ENCODE data around the gene FOXL1.

The FOXL1 gene

GRCh38 chr16:86593913-86594620, 15.7 kb downstream of the FOXL1 start:
- no peak for TF ChIP-seq ZNF214 (tag by site-specific recombination; IDR thresholded peaks at IDR 0.05; ENCODE audit: borderline replicate concordance)
- peak; percentile 71 for TF ChIP-seq ZIC2 (tag by site-specific recombination; IDR thresholded peaks at IDR 0.05)
- no peaks in the 10 kb centered on the region for H3K4me1 ChIP-seq (ENCODE audit: control insufficient read depth, insufficient read depth, low read length)
- POLR2A ChIA-PET: no interaction called here
- no peak overlapping the region for H3K4me3 ChIP-seq (ENCODE audit: low read depth, low read length)
- no peaks in the 10 kb centered on the region for H3K9me3 ChIP-seq (ENCODE audit: control insufficient read depth, insufficient read depth, low read depth, low read length)
- H3K27ac ChIP-seq (ENCODE audit: extremely low read depth, low read depth, low read length): no peak overlapping the region
- CTCF ChIA-PET: no interaction called here
- no peaks in the 10 kb centered on the region for H3K36me3 ChIP-seq (ENCODE audit: control insufficient read depth in 2 of 2, insufficient read depth in 1 of 2, low read length in 2 of 2)

- CTCF ChIA-PET: no interaction called here
- Histone ChIP-seq H3K9me3 (ENCODE audit: control insufficient read depth, insufficient read depth, low read depth, low read length) (no peaks in the 10 kb centered on the region), H3K27ac (ENCODE audit: extremely low read depth, low read depth, low read length) (no peak overlapping the region), H3K4me3 (ENCODE audit: low read depth, low read length) (no peak overlapping the region), H3K4me1 (ENCODE audit: control insufficient read depth, insufficient read depth, low read length) (no peaks in the 10 kb centered on the region), H3K36me3 (ENCODE audit: control insufficient read depth in 2 of 2, insufficient read depth in 1 of 2, low read length in 2 of 2) (no peaks in the 10 kb centered on the region)
- TF ChIP-seq ZBTB49 (tag by site-specific recombination; IDR thresholded peaks at IDR 0.05; ENCODE audit: low read depth): no peak
- TF ChIP-seq PATZ1 (tag by site-specific recombination; IDR thresholded peaks at IDR 0.05): no peak
- no peak for TF ChIP-seq ZNF629 (tag by site-specific recombination; IDR thresholded peaks at IDR 0.05)
- no peak for TF ChIP-seq GFI1B (tag by site-specific recombination; IDR thresholded peaks at IDR 0.05)
- TF ChIP-seq ZNF266 (tag by site-specific recombination; IDR thresholded peaks at IDR 0.05; ENCODE audit: low read depth): no peak
- no peak for TF ChIP-seq ATF2 (tag by site-specific recombination; IDR thresholded peaks at IDR 0.05; ENCODE audit: low read depth)
- no peak for TF ChIP-seq SALL2 (tag by site-specific recombination; IDR thresholded peaks at IDR 0.05; ENCODE audit: borderline replicate concordance)
- no peak for TF ChIP-seq ZIC2 (tag by site-specific recombination; IDR thresholded peaks at IDR 0.05)
- TF ChIP-seq ZNF664 (tag by site-specific recombination; IDR thresholded peaks at IDR 0.05): no peak
- no peak for TF ChIP-seq PRDM2 (tag by site-specific recombination; IDR thresholded peaks at IDR 0.05; ENCODE audit: borderline replicate concordance)
- TF ChIP-seq ZFP41 (tag by site-specific recombination; IDR thresholded peaks at IDR 0.05; ENCODE audit: borderline replicate concordance): no peak
- TF ChIP-seq ZBTB44 (tag by site-specific recombination; IDR thresholded peaks at IDR 0.05): no peak
- POLR2A ChIA-PET: no interaction called here
Measured at GRCh38 chr16:86594721-86595120, 16.4 kb downstream of the FOXL1 start.

All from HEK293 (cell line).